Measurements from ENCODE around the gene RTN4R.

DNA sequence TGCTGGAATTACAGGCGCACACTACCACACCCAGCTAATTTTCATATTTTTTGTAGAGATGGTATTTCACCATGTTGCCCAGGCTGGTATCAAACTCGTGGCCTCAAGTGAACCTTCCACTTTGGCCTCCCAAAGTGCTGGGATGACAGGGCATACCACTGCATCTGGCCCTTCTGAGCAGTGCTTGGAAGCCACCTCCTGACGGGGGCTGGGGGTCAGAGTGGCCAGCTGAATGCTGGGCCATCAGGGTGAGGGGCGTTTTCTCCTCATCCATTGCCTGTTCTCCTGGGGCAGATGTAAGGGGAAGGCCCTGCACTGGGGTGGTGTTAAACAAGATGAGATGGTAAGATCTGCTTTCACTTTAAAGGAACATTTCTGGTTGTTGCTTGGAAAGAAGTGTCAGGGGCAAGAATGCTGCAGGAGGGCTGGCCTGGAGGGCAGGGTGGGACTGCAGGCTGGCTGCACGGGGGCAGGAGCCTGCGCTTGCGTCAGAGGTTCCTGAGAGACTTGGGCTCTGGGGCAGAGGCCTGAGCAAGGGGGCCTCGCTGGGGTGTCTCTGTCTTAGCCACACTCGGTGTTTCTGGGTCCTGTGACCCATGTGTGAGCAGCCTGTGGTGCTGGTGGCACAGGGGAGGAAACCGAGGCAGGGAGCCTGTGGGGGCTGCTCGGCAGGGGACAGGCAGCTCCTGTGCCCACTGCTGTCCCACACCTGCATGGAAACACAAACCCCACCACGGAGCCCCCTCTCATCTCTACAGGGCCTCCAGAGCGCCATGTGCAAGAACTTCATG is 34.5 kb upstream of the RTN4R start:
- no peak for TF ChIP-seq POLR2A (IDR thresholded peaks at IDR 0.05)
- TF ChIP-seq, protein P1, sequence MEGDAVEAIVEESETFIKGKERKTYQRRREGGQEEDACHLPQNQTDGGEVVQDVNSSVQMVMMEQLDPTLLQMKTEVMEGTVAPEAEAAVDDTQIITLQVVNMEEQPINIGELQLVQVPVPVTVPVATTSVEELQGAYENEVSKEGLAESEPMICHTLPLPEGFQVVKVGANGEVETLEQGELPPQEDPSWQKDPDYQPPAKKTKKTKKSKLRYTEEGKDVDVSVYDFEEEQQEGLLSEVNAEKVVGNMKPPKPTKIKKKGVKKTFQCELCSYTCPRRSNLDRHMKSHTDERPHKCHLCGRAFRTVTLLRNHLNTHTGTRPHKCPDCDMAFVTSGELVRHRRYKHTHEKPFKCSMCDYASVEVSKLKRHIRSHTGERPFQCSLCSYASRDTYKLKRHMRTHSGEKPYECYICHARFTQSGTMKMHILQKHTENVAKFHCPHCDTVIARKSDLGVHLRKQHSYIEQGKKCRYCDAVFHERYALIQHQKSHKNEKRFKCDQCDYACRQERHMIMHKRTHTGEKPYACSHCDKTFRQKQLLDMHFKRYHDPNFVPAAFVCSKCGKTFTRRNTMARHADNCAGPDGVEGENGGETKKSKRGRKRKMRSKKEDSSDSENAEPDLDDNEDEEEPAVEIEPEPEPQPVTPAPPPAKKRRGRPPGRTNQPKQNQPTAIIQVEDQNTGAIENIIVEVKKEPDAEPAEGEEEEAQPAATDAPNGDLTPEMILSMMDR (IDR thresholded peaks at IDR 0.05) = no peak

Data from lower leg skin (tissue), 3 donors.